Measurements from ENCODE around the gene HPX.
A peak's percentile ranks its signal among the peaks of the same experiment; 100 is the strongest.

HPX gene

DNA sequence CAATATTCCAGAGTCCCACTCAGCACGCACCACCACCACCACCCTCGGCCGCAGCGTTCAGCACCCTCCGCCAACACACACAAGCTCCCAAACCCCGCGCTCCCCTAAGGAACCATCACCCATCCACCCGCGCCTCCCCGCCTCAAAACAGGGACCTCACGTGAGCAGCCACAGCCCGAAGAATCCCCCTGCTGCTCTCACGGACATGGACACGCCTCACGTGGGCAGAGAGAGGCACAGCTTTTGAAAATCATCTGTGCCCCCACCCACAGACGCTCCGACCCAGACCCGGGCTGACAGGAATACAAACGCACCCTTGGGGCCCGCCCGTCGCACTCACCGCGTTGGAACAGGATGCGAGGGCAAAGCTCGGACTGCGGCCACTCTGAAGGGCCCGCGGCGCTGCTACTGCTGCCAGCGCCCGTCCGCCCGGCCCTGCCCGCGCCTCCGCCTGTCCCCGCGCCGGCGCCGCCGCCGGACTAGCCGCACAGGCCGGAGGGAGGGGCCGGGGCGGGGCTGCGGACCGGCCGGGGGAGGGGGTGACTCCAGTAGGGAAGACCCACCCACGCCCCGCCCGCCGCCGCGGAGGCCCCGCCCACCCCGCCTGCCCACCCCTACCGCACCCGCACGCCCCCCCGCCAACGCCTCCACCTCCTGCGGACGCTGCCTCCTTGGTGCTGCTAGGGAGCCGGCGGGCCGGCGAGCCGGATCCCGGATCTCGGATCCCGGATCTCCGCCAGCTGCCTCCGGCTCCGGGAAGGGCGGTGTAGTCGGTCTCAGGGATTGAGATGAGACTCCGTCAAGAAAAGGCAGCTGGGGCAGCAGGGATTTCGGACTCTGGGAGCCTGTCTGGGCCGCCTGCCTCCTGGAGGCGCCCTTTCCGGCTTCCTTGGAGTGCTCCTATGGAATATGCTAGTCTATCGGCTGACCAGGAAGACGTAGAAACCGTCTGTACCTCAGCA, 32.9 kb upstream of the HPX start, which contains the start of gene TRIM3:
TSS of gene TRIM3 (minus strand) at position 491 of the 962 bp plus-strand sequence. CDS start 8,246 bp downstream, outside the sequence.
- no peaks in the 10 kb centered on the region for H3K27me3 ChIP-seq (ENCODE audit: insufficient read depth, poor library complexity, severe bottlenecking)
- TF ChIP-seq GABPA (IDR thresholded peaks at IDR 0.05; ENCODE audit: low read depth), result no peak
- TF ChIP-seq, protein P1, sequence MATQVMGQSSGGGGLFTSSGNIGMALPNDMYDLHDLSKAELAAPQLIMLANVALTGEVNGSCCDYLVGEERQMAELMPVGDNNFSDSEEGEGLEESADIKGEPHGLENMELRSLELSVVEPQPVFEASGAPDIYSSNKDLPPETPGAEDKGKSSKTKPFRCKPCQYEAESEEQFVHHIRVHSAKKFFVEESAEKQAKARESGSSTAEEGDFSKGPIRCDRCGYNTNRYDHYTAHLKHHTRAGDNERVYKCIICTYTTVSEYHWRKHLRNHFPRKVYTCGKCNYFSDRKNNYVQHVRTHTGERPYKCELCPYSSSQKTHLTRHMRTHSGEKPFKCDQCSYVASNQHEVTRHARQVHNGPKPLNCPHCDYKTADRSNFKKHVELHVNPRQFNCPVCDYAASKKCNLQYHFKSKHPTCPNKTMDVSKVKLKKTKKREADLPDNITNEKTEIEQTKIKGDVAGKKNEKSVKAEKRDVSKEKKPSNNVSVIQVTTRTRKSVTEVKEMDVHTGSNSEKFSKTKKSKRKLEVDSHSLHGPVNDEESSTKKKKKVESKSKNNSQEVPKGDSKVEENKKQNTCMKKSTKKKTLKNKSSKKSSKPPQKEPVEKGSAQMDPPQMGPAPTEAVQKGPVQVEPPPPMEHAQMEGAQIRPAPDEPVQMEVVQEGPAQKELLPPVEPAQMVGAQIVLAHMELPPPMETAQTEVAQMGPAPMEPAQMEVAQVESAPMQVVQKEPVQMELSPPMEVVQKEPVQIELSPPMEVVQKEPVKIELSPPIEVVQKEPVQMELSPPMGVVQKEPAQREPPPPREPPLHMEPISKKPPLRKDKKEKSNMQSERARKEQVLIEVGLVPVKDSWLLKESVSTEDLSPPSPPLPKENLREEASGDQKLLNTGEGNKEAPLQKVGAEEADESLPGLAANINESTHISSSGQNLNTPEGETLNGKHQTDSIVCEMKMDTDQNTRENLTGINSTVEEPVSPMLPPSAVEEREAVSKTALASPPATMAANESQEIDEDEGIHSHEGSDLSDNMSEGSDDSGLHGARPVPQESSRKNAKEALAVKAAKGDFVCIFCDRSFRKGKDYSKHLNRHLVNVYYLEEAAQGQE (IDR thresholded peaks at IDR 0.05; ENCODE audit: insufficient replicate concordance, low read depth), result no peak
- TF ChIP-seq, protein P2, sequence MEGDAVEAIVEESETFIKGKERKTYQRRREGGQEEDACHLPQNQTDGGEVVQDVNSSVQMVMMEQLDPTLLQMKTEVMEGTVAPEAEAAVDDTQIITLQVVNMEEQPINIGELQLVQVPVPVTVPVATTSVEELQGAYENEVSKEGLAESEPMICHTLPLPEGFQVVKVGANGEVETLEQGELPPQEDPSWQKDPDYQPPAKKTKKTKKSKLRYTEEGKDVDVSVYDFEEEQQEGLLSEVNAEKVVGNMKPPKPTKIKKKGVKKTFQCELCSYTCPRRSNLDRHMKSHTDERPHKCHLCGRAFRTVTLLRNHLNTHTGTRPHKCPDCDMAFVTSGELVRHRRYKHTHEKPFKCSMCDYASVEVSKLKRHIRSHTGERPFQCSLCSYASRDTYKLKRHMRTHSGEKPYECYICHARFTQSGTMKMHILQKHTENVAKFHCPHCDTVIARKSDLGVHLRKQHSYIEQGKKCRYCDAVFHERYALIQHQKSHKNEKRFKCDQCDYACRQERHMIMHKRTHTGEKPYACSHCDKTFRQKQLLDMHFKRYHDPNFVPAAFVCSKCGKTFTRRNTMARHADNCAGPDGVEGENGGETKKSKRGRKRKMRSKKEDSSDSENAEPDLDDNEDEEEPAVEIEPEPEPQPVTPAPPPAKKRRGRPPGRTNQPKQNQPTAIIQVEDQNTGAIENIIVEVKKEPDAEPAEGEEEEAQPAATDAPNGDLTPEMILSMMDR (IDR thresholded peaks at IDR 0.05; ENCODE audit: insufficient read depth, low read length), result no peak
- H3K27ac ChIP-seq (replicated peaks), result no peak within 1 kb of the TSS
- DNase-seq (ENCODE audit: low read depth in 1 of 2, low spot score in 1 of 2), result peak; percentile 42 to 54
- peak within 1 kb of the TSS; percentile 60 for H3K4me3 ChIP-seq (replicated peaks; ENCODE audit: insufficient read depth, low read length)

- H3K27me3 ChIP-seq (ENCODE audit: insufficient read depth, poor library complexity, severe bottlenecking), result no peaks in the 10 kb centered on the region
- peak overlapping the region; percentile 60 for H3K4me3 ChIP-seq (replicated peaks; ENCODE audit: insufficient read depth, low read length)
- no peak overlapping the region for H3K27ac ChIP-seq (replicated peaks)
- no peak for DNase-seq (ENCODE audit: low read depth in 1 of 2, low spot score in 1 of 2)
- TF ChIP-seq POLR2AphosphoS5 (IDR thresholded peaks at IDR 0.05; ENCODE audit: low read depth), result no peak
- TF ChIP-seq SPI1 (IDR thresholded peaks at IDR 0.05; ENCODE audit: borderline replicate concordance, low read depth), result no peak
- TF ChIP-seq, protein P2 (IDR thresholded peaks at IDR 0.05; ENCODE audit: insufficient read depth, low read length), result no peak
- TF ChIP-seq, protein P1 (IDR thresholded peaks at IDR 0.05; ENCODE audit: insufficient replicate concordance, low read depth), result no peak
- TF ChIP-seq GABPA (IDR thresholded peaks at IDR 0.05; ENCODE audit: low read depth), result no peak
These were observed 32.1 kb upstream of the HPX start for GRCh38 chr11:6472934-6473333.

DNA sequence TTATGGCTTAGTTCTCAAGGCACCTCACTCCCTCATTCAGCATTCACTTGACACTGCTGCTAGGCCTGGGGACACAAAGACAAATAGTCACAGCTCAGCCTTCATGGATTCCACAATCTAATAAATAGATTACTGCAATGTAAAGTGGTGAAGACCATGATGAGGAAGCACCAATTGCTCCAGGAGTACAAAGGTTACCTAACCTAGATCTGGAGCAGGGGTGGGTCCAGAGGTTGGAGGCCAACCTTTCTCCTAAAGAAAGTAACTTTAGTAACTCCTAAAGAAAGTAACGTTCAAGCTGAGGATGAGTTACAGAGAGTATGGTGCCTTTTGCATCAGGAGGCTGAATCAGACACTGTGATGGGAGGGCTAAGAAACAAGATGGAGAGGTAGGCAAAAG, 28.8 kb upstream of the HPX start:
- Histone ChIP-seq H3K27me3 (ENCODE audit: insufficient read depth, poor library complexity, severe bottlenecking) (no peaks in the 10 kb centered on the region), H3K27ac (replicated peaks) (no peak overlapping the region), H3K4me3 (replicated peaks; ENCODE audit: insufficient read depth, low read length) (no peak overlapping the region)
- TF ChIP-seq, protein P2 (IDR thresholded peaks at IDR 0.05; ENCODE audit: insufficient read depth, low read length), result no peak
- TF ChIP-seq POLR2AphosphoS5 (IDR thresholded peaks at IDR 0.05; ENCODE audit: low read depth) (no peak), GABPA (IDR thresholded peaks at IDR 0.05; ENCODE audit: low read depth) (no peak)
- TF ChIP-seq, protein P1 (IDR thresholded peaks at IDR 0.05; ENCODE audit: insufficient replicate concordance, low read depth), result no peak
- no peak for DNase-seq (ENCODE audit: low read depth in 1 of 2, low spot score in 1 of 2)
